ENCODE results near the gene COL6A3. TPM values are rescaled to one million over a fixed set of nuclear protein-coding genes. Genes with fewer than 3 reads are reported as not detected.

Gene COL6A3
- total RNA-seq, 1 experiment from 2014 or later = 0.57 TPM

DNA sequence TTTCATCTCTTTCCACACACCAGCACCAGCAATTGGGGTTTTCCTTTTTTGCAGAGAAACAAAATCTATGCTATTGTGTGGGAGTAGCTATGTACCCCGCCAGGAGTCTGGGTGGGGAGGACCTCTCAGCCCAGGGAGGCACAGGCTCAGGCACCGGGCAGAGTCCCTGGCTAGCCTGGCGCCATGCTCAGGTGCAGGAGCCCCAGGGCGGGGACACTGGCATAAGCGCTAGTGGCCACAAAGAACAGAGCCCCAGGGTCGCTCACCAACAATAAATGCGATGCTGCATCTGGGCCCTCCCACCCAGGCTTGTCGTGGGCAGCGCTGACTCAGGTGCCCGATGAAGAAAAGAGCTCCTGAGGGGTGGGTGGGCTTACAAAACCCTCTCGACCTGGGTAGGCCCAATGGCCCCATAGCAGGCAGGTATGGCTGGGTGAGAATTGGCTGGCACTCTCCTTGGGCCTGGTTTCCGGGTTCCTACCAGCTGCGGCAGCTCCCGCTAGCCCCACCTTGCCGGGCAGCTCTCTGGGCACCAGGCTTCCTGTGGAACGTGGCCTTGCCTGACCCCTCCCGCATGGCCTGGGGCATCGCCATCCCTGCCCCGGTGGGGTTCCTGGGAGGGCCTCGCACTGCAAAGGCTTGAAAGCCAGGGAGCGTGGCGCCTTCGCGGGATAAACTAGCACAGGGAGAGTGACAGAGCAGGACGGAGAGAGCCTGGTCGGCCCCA, 31.8 kb upstream of the COL6A3 start:
- ChIA-PET POLR2A (ENCODE audit: unreplicated experiment) (no interaction called here), CTCF (no interaction called here)
- no peak overlapping the region for H3K27ac ChIP-seq
- no peaks in the 10 kb centered on the region for H3K9me2 ChIP-seq (ENCODE audit: insufficient read depth)
- H3K79me2 ChIP-seq (ENCODE audit: low read depth) = no peaks in the 10 kb centered on the region
- no peak overlapping the region for H3K4me2 ChIP-seq
- H3K36me3 ChIP-seq (ENCODE audit: low read depth) = no peaks in the 10 kb centered on the region
- no peaks in the 10 kb centered on the region for H4K20me1 ChIP-seq (ENCODE audit: insufficient read depth)
- no peaks in the 10 kb centered on the region for H3K9me3 ChIP-seq (ENCODE audit: insufficient read depth, low read depth)
- no peaks in the 10 kb centered on the region for H3K27me3 ChIP-seq (ENCODE audit: insufficient read depth, low read depth)
- DNase-seq = no peak
- TF ChIP-seq CTCF (conservative IDR thresholded peaks at IDR 0.05) = no peak
- no peak for TF ChIP-seq EZH2 (IDR thresholded peaks at IDR 0.05; ENCODE audit: low read depth)
- no peak overlapping the region for H3K4me3 ChIP-seq
- H3F3A ChIP-seq (ENCODE audit: insufficient read depth, low read depth) = no peaks in the 10 kb centered on the region
- no TSS peak for BruUV-seq (replicated peaks)
- H2AFZ ChIP-seq = no peak overlapping the region
- H3K4me1 ChIP-seq (replicated peaks; ENCODE audit: insufficient read depth) = no peaks in the 10 kb centered on the region
- intact Hi-C loops (cut with micrococcal nuclease; ENCODE audit: unreplicated experiment) = no loop called here

DNA sequence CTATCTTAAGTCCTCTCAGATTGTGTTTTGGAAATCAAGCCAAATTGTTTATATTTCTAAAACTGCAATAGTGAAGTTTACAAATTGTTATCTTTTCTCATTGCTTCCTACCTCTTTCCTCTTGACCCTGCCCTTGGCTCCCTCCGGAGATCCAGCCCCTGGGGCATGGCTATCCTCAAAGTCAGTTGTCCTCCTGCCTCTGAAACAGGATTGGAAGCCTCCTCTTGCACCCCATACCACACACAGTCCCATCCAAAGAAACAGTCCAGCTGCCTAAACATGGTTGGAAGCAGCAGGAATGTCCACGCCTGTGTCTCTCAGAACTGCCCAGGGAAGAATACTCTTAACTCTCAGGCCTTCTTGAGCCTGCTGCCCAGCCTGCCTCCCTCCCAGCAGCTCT, 30.1 kb upstream of the COL6A3 start:
- Histone ChIP-seq H3K79me2 (ENCODE audit: low read depth) (no peaks in the 10 kb centered on the region), H3K27ac (no peak overlapping the region), H4K20me1 (ENCODE audit: insufficient read depth) (no peaks in the 10 kb centered on the region), H3K4me2 (no peak overlapping the region), H3K36me3 (ENCODE audit: low read depth) (no peaks in the 10 kb centered on the region), H3F3A (ENCODE audit: insufficient read depth, low read depth) (no peaks in the 10 kb centered on the region), H3K4me3 (no peak overlapping the region), H3K4me1 (replicated peaks; ENCODE audit: insufficient read depth) (no peaks in the 10 kb centered on the region), H2AFZ (no peak overlapping the region), H3K9me2 (ENCODE audit: insufficient read depth) (no peaks in the 10 kb centered on the region), H3K9me3 (ENCODE audit: insufficient read depth, low read depth) (no peaks in the 10 kb centered on the region), H3K27me3 (ENCODE audit: insufficient read depth, low read depth) (no peaks in the 10 kb centered on the region)
- no TSS peak for BruUV-seq (replicated peaks)
- ChIA-PET CTCF (no interaction called here), POLR2A (ENCODE audit: unreplicated experiment) (no interaction called here)
- no peak for DNase-seq
- TF ChIP-seq EZH2 (IDR thresholded peaks at IDR 0.05; ENCODE audit: low read depth) (no peak), CTCF (conservative IDR thresholded peaks at IDR 0.05) (no peak)
- intact Hi-C loops (cut with micrococcal nuclease; ENCODE audit: unreplicated experiment) = no loop called here

DNA sequence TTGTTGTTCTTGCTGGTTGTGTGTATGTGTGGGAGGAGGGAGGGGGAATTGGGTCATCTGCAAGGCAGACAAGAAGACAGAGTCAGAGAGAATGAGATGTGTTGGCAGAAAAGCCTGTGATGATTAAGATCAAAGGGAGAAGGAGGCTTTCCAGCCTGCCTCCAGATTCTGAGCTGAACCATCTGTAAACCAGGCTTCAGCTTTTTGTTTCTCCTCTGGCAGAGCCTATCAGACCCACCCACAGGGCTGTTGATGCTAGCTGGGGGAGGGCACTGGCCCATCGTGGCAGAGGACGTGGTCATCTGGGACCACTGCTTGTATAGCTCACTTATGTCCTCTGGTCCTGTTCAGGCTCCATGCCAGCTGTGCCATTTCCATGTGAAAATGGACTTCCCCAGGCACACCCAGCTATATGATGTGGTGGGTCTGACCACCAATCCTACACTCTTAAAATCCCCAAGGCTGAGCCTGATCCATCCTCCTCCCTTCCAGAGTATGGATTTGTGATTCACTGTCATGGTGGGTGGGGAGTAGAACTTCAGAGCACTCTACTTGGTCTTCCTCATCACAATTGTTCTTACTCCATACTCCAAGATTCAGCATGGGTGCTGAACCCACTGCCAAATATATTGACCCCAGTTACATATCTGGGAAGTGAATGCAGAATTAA, 27.8 kb upstream of the COL6A3 start:
- no peak overlapping the region for H3K4me2 ChIP-seq
- no peak overlapping the region for H2AFZ ChIP-seq

More for the DNA sequence above, 27.8 kb upstream of the COL6A3 start:
- Histone ChIP-seq H3K4me1 (replicated peaks; ENCODE audit: insufficient read depth) (peaks cover 14% of the 10 kb centered on the region), H3K36me3 (ENCODE audit: low read depth) (no peaks in the 10 kb centered on the region), H3K27ac (no peak overlapping the region), H3F3A (ENCODE audit: insufficient read depth, low read depth) (no peaks in the 10 kb centered on the region; the same call in 1 of the 2 replicates), H3K27me3 (ENCODE audit: insufficient read depth, low read depth) (no peaks in the 10 kb centered on the region), H3K9me3 (ENCODE audit: insufficient read depth, low read depth) (no peaks in the 10 kb centered on the region), H4K20me1 (ENCODE audit: insufficient read depth) (no peaks in the 10 kb centered on the region), H3K4me3 (no peak overlapping the region), H3K9me2 (ENCODE audit: insufficient read depth) (no peaks in the 10 kb centered on the region), H3K79me2 (ENCODE audit: low read depth) (no peaks in the 10 kb centered on the region)
- intact Hi-C loops (cut with micrococcal nuclease; ENCODE audit: unreplicated experiment) = no loop called here
- DNase-seq = no peak
- no TSS peak for BruUV-seq (replicated peaks)
- POLR2A ChIA-PET (ENCODE audit: unreplicated experiment) = no interaction called here
- CTCF ChIA-PET = interaction anchor here (1.0 kb wide), 1 partner anchor 20 kb away, joined by 5 read pairs; no protein-coding TSS in a partner anchor
- TF ChIP-seq EZH2 (IDR thresholded peaks at IDR 0.05; ENCODE audit: low read depth) = no peak
- no peak for TF ChIP-seq CTCF (conservative IDR thresholded peaks at IDR 0.05)

Data from PC-9 (cell line).